GM21360 (cell line): Measurements from ENCODE around the gene SPOCD1.

Experiments used
- ATAC-seq: cut with Tn5 transposase; IDR thresholded peaks from one replicate; pipeline ENCODE4 v1.9.1; 2021; ENCODE audit warnings: mild to moderate bottlenecking, moderate library complexity; ENCODE audit not compliant: unreplicated experiment

SPOCD1 gene

GRCh38 chr1:31801458-31801857 lies 14.4 kb downstream of the SPOCD1 start:
- no peak for ATAC-seq

GRCh38 chr1:31800674-31800967 lies 15.2 kb downstream of the SPOCD1 start:
- no peak for ATAC-seq

GRCh38 chr1:31799895-31800673 lies 15.7 kb downstream of the SPOCD1 start:
- no peak for ATAC-seq

- no peak for ATAC-seq
These were observed 16.5 kb downstream of the SPOCD1 start for GRCh38 chr1:31799196-31799894.

GRCh38 chr1:31798433-31799195 lies 17.2 kb downstream of the SPOCD1 start:
- no peak for ATAC-seq

GRCh38 chr1:31798086-31798432 lies 17.8 kb downstream of the SPOCD1 start:
- ATAC-seq, result no peak

GRCh38 chr1:31797216-31797615 lies 18.6 kb downstream of the SPOCD1 start:
- no peak for ATAC-seq

- no peak for ATAC-seq
These were observed 19.1 kb downstream of the SPOCD1 start for GRCh38 chr1:31796707-31797106.

GRCh38 chr1:31795801-31796621 lies 19.8 kb downstream of the SPOCD1 start:
- ATAC-seq, result no peak

GRCh38 chr1:31795096-31795675 lies 20.6 kb downstream of the SPOCD1 start:
- ATAC-seq, result no peak

GRCh38 chr1:31793586-31794285 lies 22.1 kb downstream of the SPOCD1 start:
- no peak for ATAC-seq

- ATAC-seq, result no peak
These were observed 22.7 kb downstream of the SPOCD1 start for GRCh38 chr1:31793086-31793485.

- ATAC-seq, result no peak
These were observed 23.3 kb downstream of the SPOCD1 start for GRCh38 chr1:31792541-31792940.

- no peak for ATAC-seq
These were observed 23.7 kb downstream of the SPOCD1 start for GRCh38 chr1:31792116-31792515.

- no peak for ATAC-seq
These were observed 24.5 kb downstream of the SPOCD1 start for GRCh38 chr1:31791131-31791858.

- no peak for ATAC-seq
These were observed 25.2 kb downstream of the SPOCD1 start for GRCh38 chr1:31790641-31791091.

- ATAC-seq, result no peak
These were observed 25.7 kb downstream of the SPOCD1 start for GRCh38 chr1:31790140-31790539.

GRCh38 chr1:31789259-31790065 lies 26.4 kb downstream of the SPOCD1 start:
- ATAC-seq, result no peak
